Measurements from ENCODE around the gene TBC1D3B. TPM values are rescaled to one million over a fixed set of nuclear protein-coding genes. Genes with fewer than 3 reads are reported as not detected.
"Not testable (repeated sequence)": the region's sequence is repeated elsewhere in the genome, so short reads cannot be mapped to it uniquely, and the experiment has no call there.

Gene TBC1D3B
- total and polyA plus RNA-seq, 2 donors, result 1.3 to 3.9 TPM

DNA sequence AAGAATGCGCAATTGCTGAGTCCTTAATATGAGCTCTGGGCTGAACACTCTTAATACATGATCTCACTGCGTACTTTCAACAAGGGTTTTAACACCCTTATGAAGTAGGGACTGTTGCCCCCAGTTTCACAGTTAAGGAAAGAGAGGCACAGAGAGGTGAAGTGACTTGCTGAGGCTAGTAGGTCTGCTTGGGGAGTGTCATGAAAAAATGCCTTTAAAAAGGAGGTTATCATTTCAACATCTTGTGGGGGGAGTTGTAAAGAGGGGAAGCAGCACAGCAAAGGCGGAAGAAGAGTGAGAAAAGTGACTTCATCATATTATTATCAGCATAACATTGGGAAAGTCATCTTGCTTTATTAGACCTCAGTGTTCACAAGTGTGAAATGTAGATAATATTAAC is 36.5 kb upstream of the TBC1D3B start:
- Histone ChIP-seq H3K9me3 (ENCODE audit: control insufficient read depth in 2 of 2, insufficient read depth in 1 of 2, low read length in 1 of 2) (no peaks in the 10 kb centered on the region), H3K4me3 (ENCODE audit: low read length in 2 of 2) (no peak overlapping the region), H3K4me1 (ENCODE audit: control insufficient read depth in 2 of 2, insufficient read depth in 2 of 2, low read length in 2 of 2) (no peaks in the 10 kb centered on the region), H3K36me3 (ENCODE audit: control insufficient read depth in 2 of 2, insufficient read depth in 2 of 2, low read length in 1 of 2) (no peaks in the 10 kb centered on the region), H3K27me3 (ENCODE audit: control insufficient read depth in 2 of 2, insufficient read depth in 1 of 2, low read length in 1 of 2) (peaks cover 0 to 2% of the 10 kb centered on the region in 2 donors), H3K27ac (ENCODE audit: low read depth in 1 of 2, low read length in 1 of 2) (no peak overlapping the region)
- 95% methylated on average over 3 of the region's 3 CpGs for WGBS
- no peak for DNase-seq (ENCODE audit: low read depth in 6 of 9, low spot score in 9 of 9)

DNA sequence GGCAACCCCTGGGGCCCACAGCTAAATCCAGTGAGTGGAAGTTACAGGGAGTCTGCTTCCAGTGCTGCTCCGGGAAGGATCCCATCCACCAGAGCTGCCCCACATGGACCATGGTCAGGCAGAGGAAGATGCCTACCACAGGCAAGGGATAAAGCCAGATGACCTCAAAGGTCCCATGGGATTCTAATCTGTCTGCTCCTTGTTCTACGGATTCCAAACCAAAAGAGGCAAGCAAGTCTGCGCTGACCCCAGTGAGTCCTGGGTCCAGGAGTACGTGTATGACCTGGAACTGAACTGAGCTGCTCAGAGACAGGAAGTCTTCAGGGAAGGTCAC is 35.8 kb upstream of the TBC1D3B start:
- no peak for DNase-seq (ENCODE audit: low read depth in 6 of 9, low spot score in 9 of 9)
- H3K9me3 ChIP-seq (ENCODE audit: control insufficient read depth in 2 of 2, insufficient read depth in 1 of 2, low read length in 1 of 2), result no peaks in the 10 kb centered on the region
- 95% methylated on average over 4 of the region's 4 CpGs for WGBS
- no peaks in the 10 kb centered on the region for H3K36me3 ChIP-seq (ENCODE audit: control insufficient read depth in 2 of 2, insufficient read depth in 2 of 2, low read length in 1 of 2)
- H3K27ac ChIP-seq (ENCODE audit: low read depth in 1 of 2, low read length in 1 of 2), result no peak overlapping the region
- H3K4me3 ChIP-seq (ENCODE audit: low read length in 2 of 2), result no peak overlapping the region
- no peaks in the 10 kb centered on the region for H3K4me1 ChIP-seq (ENCODE audit: control insufficient read depth in 2 of 2, insufficient read depth in 2 of 2, low read length in 2 of 2)
- H3K27me3 ChIP-seq (ENCODE audit: control insufficient read depth in 2 of 2, insufficient read depth in 1 of 2, low read length in 1 of 2), result peaks cover 0 to 2% of the 10 kb centered on the region in 2 donors

DNA sequence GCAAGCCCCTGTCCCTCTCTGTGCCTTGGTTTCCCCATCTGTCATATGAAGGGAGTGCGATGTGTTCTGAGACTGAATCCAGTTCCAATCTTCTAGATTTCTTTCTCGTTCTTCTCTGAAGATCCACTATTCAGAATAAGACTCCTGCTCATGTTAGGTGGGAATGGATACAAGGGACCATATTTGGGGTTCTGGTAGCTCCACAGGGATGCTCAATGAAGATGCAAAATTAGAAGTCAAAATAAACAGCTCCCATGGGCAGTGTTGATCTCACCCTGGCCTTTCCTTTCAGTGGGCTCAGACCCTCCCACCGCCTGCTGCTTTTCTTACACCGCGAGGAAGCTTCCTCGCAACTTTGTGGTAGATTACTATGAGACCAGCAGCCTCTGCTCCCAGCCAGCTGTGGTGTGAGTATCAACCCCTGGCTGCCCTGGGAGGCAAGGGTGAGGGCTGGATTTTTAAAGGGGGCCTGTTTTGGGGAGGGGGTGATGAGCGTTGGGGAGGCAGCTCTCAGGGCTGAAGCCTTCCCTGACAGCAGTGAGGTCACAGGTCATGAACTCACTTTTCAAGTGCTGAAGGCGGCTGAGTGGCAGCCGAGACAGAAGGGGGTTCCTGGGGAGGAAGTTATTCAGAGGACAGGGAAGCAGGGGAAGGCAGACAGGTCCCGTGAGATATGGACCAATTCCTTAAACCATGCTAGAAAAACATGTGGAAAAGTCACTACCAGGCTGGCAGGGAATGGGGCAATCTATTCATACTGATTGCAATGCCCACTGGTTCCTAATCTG is 35.2 kb upstream of the TBC1D3B start:
- H3K36me3 ChIP-seq (ENCODE audit: control insufficient read depth in 2 of 2, insufficient read depth in 2 of 2, low read length in 1 of 2); H3K4me1 ChIP-seq (ENCODE audit: control insufficient read depth in 2 of 2, insufficient read depth in 2 of 2, low read length in 2 of 2); H3K9me3 ChIP-seq (ENCODE audit: control insufficient read depth in 2 of 2, insufficient read depth in 1 of 2, low read length in 1 of 2); DNase-seq (ENCODE audit: low read depth in 6 of 9, low spot score in 9 of 9); H3K27me3 ChIP-seq (ENCODE audit: control insufficient read depth in 2 of 2, insufficient read depth in 1 of 2, low read length in 1 of 2); H3K4me3 ChIP-seq (ENCODE audit: low read length in 2 of 2); H3K27ac ChIP-seq (ENCODE audit: low read depth in 1 of 2, low read length in 1 of 2): not testable (repeated sequence)
- WGBS, result 67% methylated on average over 9 of the region's 10 CpGs

- not testable (repeated sequence) for H3K9me3 ChIP-seq (ENCODE audit: control insufficient read depth in 2 of 2, insufficient read depth in 1 of 2, low read length in 1 of 2); DNase-seq (ENCODE audit: low read depth in 6 of 9, low spot score in 9 of 9); H3K4me3 ChIP-seq (ENCODE audit: low read length in 2 of 2); H3K27ac ChIP-seq (ENCODE audit: low read depth in 1 of 2, low read length in 1 of 2); H3K36me3 ChIP-seq (ENCODE audit: control insufficient read depth in 2 of 2, insufficient read depth in 2 of 2, low read length in 1 of 2); H3K4me1 ChIP-seq (ENCODE audit: control insufficient read depth in 2 of 2, insufficient read depth in 2 of 2, low read length in 2 of 2); H3K27me3 ChIP-seq (ENCODE audit: control insufficient read depth in 2 of 2, insufficient read depth in 1 of 2, low read length in 1 of 2)
- WGBS, result 38% methylated on average over 7 of the region's 7 CpGs
Observed at GRCh38 chr17:36210439-36211211, 34.2 kb upstream of the TBC1D3B start, which contains the start of gene CCL4L2. Gene CCL4L2 (plus strand): TSS chr17:36211063.

- Histone ChIP-seq H3K36me3 (ENCODE audit: control insufficient read depth in 2 of 2, insufficient read depth in 2 of 2, low read length in 1 of 2) (no peaks in the 10 kb centered on the region), H3K4me3 (ENCODE audit: low read length in 2 of 2) (no peak overlapping the region), H3K4me1 (ENCODE audit: control insufficient read depth in 2 of 2, insufficient read depth in 2 of 2, low read length in 2 of 2) (no peaks in the 10 kb centered on the region), H3K27ac (ENCODE audit: low read depth in 1 of 2, low read length in 1 of 2) (no peak overlapping the region), H3K9me3 (ENCODE audit: control insufficient read depth in 2 of 2, insufficient read depth in 1 of 2, low read length in 1 of 2) (no peaks in the 10 kb centered on the region), H3K27me3 (ENCODE audit: control insufficient read depth in 2 of 2, insufficient read depth in 1 of 2, low read length in 1 of 2) (peaks cover 0 to 2% of the 10 kb centered on the region in 2 donors)
- DNase-seq (ENCODE audit: low read depth in 6 of 9, low spot score in 9 of 9), result no peak
Observed at GRCh38 chr17:36209575-36209974, 33.1 kb upstream of the TBC1D3B start.

DNA sequence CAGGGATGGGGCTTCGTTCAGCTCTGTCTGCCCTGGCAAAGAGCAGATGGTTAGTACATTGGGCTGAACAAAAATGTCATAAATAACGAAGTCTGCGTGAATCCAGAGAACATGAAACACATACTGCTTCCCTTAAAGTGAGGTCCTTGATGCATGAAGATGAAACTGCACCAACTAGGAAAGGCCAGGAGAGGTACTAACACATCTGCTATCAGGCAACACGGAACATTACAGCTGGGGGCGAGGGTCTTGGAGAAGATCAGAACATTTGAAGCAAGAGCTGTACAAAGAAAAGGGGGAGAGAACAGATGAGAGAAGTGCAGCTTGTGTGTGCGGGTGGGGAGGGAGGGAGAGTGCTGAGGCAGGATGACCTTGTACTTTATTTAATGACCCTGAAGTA is 30.9 kb upstream of the TBC1D3B start:
- H3K36me3 ChIP-seq (ENCODE audit: control insufficient read depth in 2 of 2, insufficient read depth in 2 of 2, low read length in 1 of 2); H3K4me1 ChIP-seq (ENCODE audit: control insufficient read depth in 2 of 2, insufficient read depth in 2 of 2, low read length in 2 of 2); H3K4me3 ChIP-seq (ENCODE audit: low read length in 2 of 2); H3K27ac ChIP-seq (ENCODE audit: low read depth in 1 of 2, low read length in 1 of 2); H3K27me3 ChIP-seq (ENCODE audit: control insufficient read depth in 2 of 2, insufficient read depth in 1 of 2, low read length in 1 of 2); H3K9me3 ChIP-seq (ENCODE audit: control insufficient read depth in 2 of 2, insufficient read depth in 1 of 2, low read length in 1 of 2); DNase-seq (ENCODE audit: low read depth in 6 of 9, low spot score in 9 of 9): not testable (repeated sequence)
- 81% methylated on average over 6 of the region's 6 CpGs for WGBS

DNA sequence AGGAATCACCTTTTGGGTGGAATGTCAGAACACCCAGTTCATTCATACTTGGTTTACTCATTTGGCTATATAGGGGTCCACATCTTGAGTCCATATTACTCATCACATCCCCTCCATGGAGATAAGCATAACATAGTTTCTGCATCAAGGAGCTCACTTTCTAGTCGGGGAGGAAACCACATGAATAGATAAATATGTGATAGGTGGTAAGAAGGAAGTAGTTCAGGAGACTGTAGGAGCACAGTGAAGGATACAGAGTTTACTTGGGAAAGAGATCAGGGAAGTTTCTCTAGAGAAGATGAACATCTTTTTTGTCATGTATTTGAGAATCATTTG is 30.0 kb upstream of the TBC1D3B start:
- not testable (repeated sequence) for H3K27ac ChIP-seq (ENCODE audit: low read depth in 1 of 2, low read length in 1 of 2); H3K9me3 ChIP-seq (ENCODE audit: control insufficient read depth in 2 of 2, insufficient read depth in 1 of 2, low read length in 1 of 2); DNase-seq (ENCODE audit: low read depth in 6 of 9, low spot score in 9 of 9); H3K27me3 ChIP-seq (ENCODE audit: control insufficient read depth in 2 of 2, insufficient read depth in 1 of 2, low read length in 1 of 2); H3K4me3 ChIP-seq (ENCODE audit: low read length in 2 of 2); H3K36me3 ChIP-seq (ENCODE audit: control insufficient read depth in 2 of 2, insufficient read depth in 2 of 2, low read length in 1 of 2); H3K4me1 ChIP-seq (ENCODE audit: control insufficient read depth in 2 of 2, insufficient read depth in 2 of 2, low read length in 2 of 2)
- WGBS, result 3% methylated on average over 1 of the region's 1 CpG

- 76% methylated on average over 4 of the region's 4 CpGs for WGBS
- Histone ChIP-seq H3K9me3 (ENCODE audit: control insufficient read depth in 2 of 2, insufficient read depth in 1 of 2, low read length in 1 of 2) (no peaks in the 10 kb centered on the region), H3K4me3 (ENCODE audit: low read length in 2 of 2) (no peak overlapping the region), H3K36me3 (ENCODE audit: control insufficient read depth in 2 of 2, insufficient read depth in 2 of 2, low read length in 1 of 2) (no peaks in the 10 kb centered on the region), H3K27ac (ENCODE audit: low read depth in 1 of 2, low read length in 1 of 2) (no peak overlapping the region), H3K27me3 (ENCODE audit: control insufficient read depth in 2 of 2, insufficient read depth in 1 of 2, low read length in 1 of 2) (no peaks in the 10 kb centered on the region), H3K4me1 (ENCODE audit: control insufficient read depth in 2 of 2, insufficient read depth in 2 of 2, low read length in 2 of 2) (peaks cover 0 to 9% of the 10 kb centered on the region in 2 donors)
- DNase-seq (ENCODE audit: low read depth in 6 of 9, low spot score in 9 of 9), result no peak
Observed at GRCh38 chr17:36205637-36206485, 29.4 kb upstream of the TBC1D3B start.
